Lower lobe of right lung (tissue), 2 donors: ENCODE measurements around the gene C1QTNF1. TPM values are rescaled to one million over a fixed set of nuclear protein-coding genes. Genes with fewer than 3 reads are reported as not detected.
A peak's percentile ranks its signal among the peaks of the same experiment; 100 is the strongest.
"Not testable (repeated sequence)": the region's sequence is repeated elsewhere in the genome, so short reads cannot be mapped to it uniquely, and the experiment has no call there.

Source experiments
- ATAC-seq, 2 donors: fragments of 200-7000 bp; cut with Tn5 transposase; one replicate each; pipeline ENCODE4 v1.9.1; 2020 to 2022; ENCODE audit warnings: mild to moderate bottlenecking in 2 of 2, moderate library complexity in 2 of 2
- DNase-seq: peaks from one replicate; pipeline ENCODE4 v3.0.0-alpha.2; 2020
- H3K27ac ChIP-seq: fragments of 200-600 bp; one replicate; pipeline ENCODE4 v1.8.0; 2022
- H3K27me3 ChIP-seq: fragments of 200-600 bp; one replicate; pipeline ENCODE4 v1.8.0; 2022; ENCODE audit warnings: low read depth
- H3K36me3 ChIP-seq: fragments of 200-600 bp; one replicate; pipeline ENCODE4 v1.8.0; 2022; ENCODE audit warnings: mild to moderate bottlenecking
- H3K4me1 ChIP-seq: fragments of 200-600 bp; one replicate; pipeline ENCODE4 v1.8.0; 2022
- H3K4me3 ChIP-seq: fragments of 200-600 bp; one replicate; pipeline ENCODE4 v1.8.0; 2022; ENCODE audit warnings: mild to moderate bottlenecking
- H3K9me3 ChIP-seq: fragments of 200-600 bp; one replicate; pipeline ENCODE4 v1.8.0; 2022
- CTCF ChIP-seq: fragments of 200-600 bp; IDR thresholded peaks from one replicate; pipeline ENCODE4 v1.8.0; 2022; ENCODE audit warnings: antibody characterized with exemption, mild to moderate bottlenecking
- intact Hi-C: fragments of 100-400 bp; cut with DNase I; formaldehyde crosslinking; loops from one replicate; pipeline ENCODE4 v1.11.0; 2022
- total RNA-seq: library from RNA; stranded (reverse); fragmentation: NEBNext Ultra II Directional; extraction: Animal tissue kit (Norgen Biotek cat#: 25700); gene quantifications from one replicate; pipeline ENCODE4 v1.2.1, GENCODE V29; 2021
- donor health status: DM: no; HTN: yes; CAD: no; lungs with severe emphysema.

Gene C1QTNF1
- total RNA-seq, 1 donor from 2014 or later, result 24.9 TPM

DNA sequence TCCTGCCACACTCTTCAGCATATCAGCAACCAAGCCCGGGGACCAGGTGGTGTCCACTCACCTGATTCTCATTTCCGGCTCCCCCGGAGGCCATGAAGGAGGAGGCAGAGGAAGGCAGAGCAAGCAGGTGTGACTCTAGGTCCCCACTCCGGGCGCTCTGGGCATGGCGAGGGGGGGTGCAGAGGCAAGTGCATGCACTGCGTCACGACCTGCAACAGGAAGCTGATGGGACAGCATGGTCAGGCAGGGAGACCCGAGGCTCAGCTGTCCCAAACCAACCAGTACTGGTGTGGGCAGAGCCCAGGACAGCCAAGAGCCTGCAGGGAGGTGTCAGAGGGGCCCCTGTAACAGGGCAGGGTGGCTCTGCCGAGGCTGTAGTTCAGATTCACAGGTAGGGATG lies 48.6 kb downstream of the C1QTNF1 start:
- Histone ChIP-seq H3K27me3 (no peaks in the 10 kb centered on the region), H3K4me3 (no peak overlapping the region), H3K36me3 (peaks cover 6% of the 10 kb centered on the region), H3K4me1 (peaks cover 22% of the 10 kb centered on the region), H3K9me3 (no peaks in the 10 kb centered on the region), H3K27ac (no peak overlapping the region)
- DNase-seq, result peak; percentile 43
- TF ChIP-seq CTCF, result no peak
- intact Hi-C loops, result no loop called here
- ATAC-seq, result no peak

DNA sequence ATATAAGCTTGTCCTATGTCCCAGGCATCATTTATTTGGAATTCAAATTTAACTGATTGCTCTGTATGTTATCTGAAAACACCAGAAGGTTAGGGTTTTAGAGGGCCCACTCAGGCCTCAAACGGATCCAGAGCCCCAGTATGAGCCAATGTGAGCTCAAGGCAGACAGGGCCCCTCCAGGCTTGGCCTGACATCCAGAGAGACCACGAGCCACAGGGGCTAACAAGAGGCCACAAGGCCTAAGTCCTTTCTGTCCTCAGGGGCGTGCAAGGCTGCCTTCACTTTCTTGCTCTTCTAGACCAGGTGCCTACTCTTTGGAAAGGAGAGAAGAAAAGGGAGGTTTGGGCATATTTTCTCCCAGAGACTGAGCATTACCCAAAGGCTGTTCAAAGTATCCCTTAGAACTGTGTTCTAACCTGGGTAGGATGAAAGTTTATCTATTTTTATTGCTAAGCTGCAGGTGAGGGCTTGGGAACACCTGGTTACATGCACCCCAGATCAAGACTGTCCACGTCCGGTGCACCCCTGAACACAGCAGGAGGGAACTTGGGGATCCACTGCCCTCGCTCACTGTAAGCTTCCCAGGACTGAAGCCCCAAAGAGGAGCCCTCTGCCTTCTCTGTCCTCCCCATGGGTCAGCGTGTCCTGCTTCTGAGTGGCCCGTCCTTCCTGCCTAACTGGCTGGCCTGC lies 49.2 kb downstream of the C1QTNF1 start:
- no peak overlapping the region for H3K4me3 ChIP-seq
- DNase-seq, result peak; percentile 30
- no peak for TF ChIP-seq CTCF
- intact Hi-C loops, result no loop called here
- no peak overlapping the region for H3K27ac ChIP-seq
- no peak for ATAC-seq
- no peaks in the 10 kb centered on the region for H3K27me3 ChIP-seq
- H3K9me3 ChIP-seq, result no peaks in the 10 kb centered on the region
- H3K36me3 ChIP-seq, result peaks cover 12% of the 10 kb centered on the region
- peaks cover 22% of the 10 kb centered on the region for H3K4me1 ChIP-seq

DNA sequence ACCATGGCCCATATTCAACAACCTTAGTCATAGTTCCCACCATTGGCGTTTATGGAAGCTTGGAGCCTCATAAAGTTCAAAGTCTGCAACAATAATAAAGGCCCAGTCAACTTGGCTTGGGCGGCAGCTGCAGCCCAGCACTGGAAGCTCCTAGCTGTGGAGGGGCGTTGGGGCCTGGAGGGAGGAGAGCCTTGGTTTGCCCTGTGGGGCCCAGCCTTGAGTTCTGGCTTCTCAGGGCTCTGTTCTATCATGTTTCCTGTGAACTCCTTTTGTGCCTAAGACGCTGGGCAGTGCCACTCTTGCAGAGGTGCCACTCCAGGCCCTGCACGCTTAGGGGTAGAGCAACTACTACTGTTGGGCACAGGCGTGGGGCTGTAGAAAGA lies 49.7 kb downstream of the C1QTNF1 start:
- intact Hi-C loops, result no loop called here
- no peaks in the 10 kb centered on the region for H3K9me3 ChIP-seq
- DNase-seq, result peak; percentile 34
- ATAC-seq, result no peak
- H3K4me1 ChIP-seq, result peaks cover 22% of the 10 kb centered on the region
- H3K27ac ChIP-seq, result peak overlapping the region; percentile 87
- H3K27me3 ChIP-seq, result no peaks in the 10 kb centered on the region
- H3K36me3 ChIP-seq, result peaks cover 18% of the 10 kb centered on the region
- no peak overlapping the region for H3K4me3 ChIP-seq
- TF ChIP-seq CTCF, result no peak

DNA sequence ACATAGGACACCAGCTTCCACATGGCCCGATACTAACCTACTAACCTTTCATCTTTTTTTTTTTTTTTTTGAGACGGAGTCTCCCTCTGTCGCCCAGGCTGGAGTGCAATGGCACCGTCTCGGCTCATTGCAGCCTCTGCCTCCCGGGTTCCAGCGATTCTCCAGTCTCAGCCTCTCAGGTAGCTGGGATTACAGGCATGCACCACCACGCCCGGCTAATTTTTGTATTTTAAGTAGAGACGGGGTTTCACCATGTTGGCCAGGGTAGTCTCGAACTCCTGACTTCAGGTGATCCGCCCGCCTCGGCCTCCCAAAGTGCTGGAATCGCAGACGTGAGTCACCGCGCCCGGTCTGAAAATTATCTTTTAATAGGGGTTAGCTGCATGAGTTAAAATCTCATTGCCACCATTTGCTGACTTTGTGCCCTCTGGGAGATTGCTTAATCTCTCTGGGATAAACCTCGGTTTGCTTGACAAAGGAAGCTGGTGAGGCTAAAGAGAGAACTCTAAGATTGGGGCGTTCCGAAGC lies 50.2 kb downstream of the C1QTNF1 start:
- Histone ChIP-seq H3K36me3 (peaks cover 22% of the 10 kb centered on the region), H3K4me1 (peaks cover 22% of the 10 kb centered on the region), H3K27ac (peak overlapping the region; percentile 87), H3K4me3 (peak overlapping the region; percentile 79)
- intact Hi-C loops, H3K27me3 ChIP-seq, H3K9me3 ChIP-seq, ATAC-seq: not testable (repeated sequence)
- peak; percentile 52 for DNase-seq

DNA sequence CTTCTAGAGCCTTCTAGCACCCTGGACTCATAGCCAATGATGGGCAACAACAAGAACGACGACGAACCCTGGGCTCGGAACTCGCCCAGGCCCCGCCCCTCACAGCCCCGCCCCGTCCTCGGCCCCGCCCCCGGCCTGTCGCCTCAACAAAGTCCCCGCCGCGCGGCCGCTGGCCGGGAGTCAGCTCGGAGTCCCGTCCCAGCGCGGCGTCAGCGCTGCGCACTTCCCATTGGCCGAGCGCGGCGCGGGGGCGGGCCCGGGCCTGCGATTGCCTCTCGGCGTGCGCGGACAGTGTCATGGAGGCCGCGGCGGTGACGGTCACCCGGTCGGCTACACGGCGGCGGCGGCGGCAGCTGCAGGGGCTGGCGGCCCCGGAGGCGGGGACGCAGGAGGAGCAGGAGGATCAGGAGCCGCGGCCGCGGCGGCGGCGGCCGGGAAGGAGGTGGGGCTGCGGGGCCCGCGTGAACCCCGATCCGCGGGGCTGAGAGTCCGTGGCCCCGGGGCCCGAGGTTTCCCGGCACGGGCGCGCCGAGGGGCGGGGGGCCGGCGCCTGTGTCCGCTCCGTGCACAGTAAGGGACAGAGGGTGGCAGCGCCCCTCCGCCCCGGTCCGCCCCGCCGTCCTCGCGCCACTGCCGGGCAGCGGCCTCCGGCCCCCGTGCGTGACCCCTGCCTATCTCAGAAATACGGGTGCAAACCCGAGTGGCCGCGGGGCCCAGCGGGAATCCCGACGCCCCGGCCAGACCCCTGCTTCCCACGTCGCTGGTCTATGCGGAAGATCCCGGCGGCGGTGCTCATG lies 50.9 kb downstream of the C1QTNF1 start, which contains the start of gene ENGASE:
Gene ENGASE, plus strand, starts transcription at position 176 of the 797 bp plus-strand sequence. Its CDS starts 121 bp downstream, at position 297.
- H3K27ac ChIP-seq, result peak within 1 kb of the TSS; percentile 87
- H3K9me3 ChIP-seq, result no peaks in the 10 kb centered on the region
- intact Hi-C loops, result no loop called here
- no peaks in the 10 kb centered on the region for H3K27me3 ChIP-seq
- H3K4me1 ChIP-seq, result peaks cover 22% of the 10 kb centered on the region
- ATAC-seq, result peak; percentile 99
- peak within 1 kb of the TSS; percentile 79 for H3K4me3 ChIP-seq
- no peak for TF ChIP-seq CTCF
- H3K36me3 ChIP-seq, result peaks cover 29% of the 10 kb centered on the region
- peak; percentile 97 for DNase-seq

DNA sequence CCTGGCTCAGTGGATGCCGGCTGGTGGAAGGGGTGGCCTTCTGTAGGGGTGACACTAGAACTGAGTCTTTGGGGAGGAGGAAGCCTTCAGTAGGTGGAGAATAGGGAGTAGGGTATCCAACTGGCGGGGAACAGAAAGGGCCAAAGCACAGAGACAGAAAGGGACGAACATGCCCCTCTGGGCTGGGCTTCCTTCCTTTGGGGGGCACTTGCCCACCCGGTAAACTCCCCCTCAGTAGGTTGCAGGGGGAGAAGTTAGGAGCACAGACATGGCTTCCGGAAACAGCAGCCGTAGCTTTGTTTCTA lies 51.4 kb downstream of the C1QTNF1 start:
- intact Hi-C loops, result no loop called here
- H3K27ac ChIP-seq, result peak overlapping the region; percentile 87
- peak overlapping the region; percentile 79 for H3K4me3 ChIP-seq
- ATAC-seq, result peak in 1 of 2 donors; percentile 37
- H3K27me3 ChIP-seq, result no peaks in the 10 kb centered on the region
- peaks cover 22% of the 10 kb centered on the region for H3K4me1 ChIP-seq
- DNase-seq, result no peak
- H3K9me3 ChIP-seq, result no peaks in the 10 kb centered on the region
- no peak for TF ChIP-seq CTCF
- peaks cover 35% of the 10 kb centered on the region for H3K36me3 ChIP-seq
